GM12891 (cell line): Measurements from ENCODE around the gene THOP1.
"Not testable (repeated sequence)": the region's sequence is repeated elsewhere in the genome, so short reads cannot be mapped to it uniquely, and the experiment has no call there.

ENCODE experiments used
- DNase-seq: peaks from one replicate; pipeline ENCODE4 v3.0.0; 2011; ENCODE audit warnings: low spot score; ENCODE audit not compliant: insufficient read length
- FAIRE-seq: peaks from 2 replicates; lab custom pipeline; 2011; peaks lifted over from hg19 to GRCh38; lab: Jason Lieb, UNC
- PAX5 ChIP-seq: IDR thresholded peaks from 2 replicates; pipeline ENCODE4 v1.6.1; 2011; ENCODE audit warnings: low read length, moderate library complexity, mild to moderate bottlenecking; ENCODE audit not compliant: insufficient read depth, severe bottlenecking
- POLR2A ChIP-seq: IDR thresholded peaks from 2 replicates; pipeline ENCODE4 v1.6.1; 2011; ENCODE audit warnings: low read depth, low read length, control low read depth
- POLR2AphosphoS5 ChIP-seq: IDR thresholded peaks from 2 replicates; pipeline ENCODE4 v1.6.1; 2011; ENCODE audit warnings: low read depth, low read length, control low read depth
- POU2F2 ChIP-seq: IDR thresholded peaks from 2 replicates; pipeline ENCODE4 v1.6.1; 2011; ENCODE audit warnings: low read depth, mild to moderate bottlenecking, control low read depth, low read length, moderate library complexity
- SPI1 ChIP-seq: IDR thresholded peaks from 2 replicates; pipeline ENCODE4 v1.6.1; 2011; ENCODE audit warnings: low read depth, low read length, control low read depth
- TAF1 ChIP-seq: IDR thresholded peaks from 2 replicates; pipeline ENCODE4 v1.6.1; 2011; ENCODE audit warnings: low read depth, low read length, control low read depth

THOP1 gene

GRCh38 chr19:2814426-2814825 is 29.1 kb downstream of the THOP1 start:
- FAIRE-seq (no peak), DNase-seq (no peak)
- TF ChIP-seq POLR2AphosphoS5 (no peak), PAX5 (no peak), SPI1 (no peak), POLR2A (no peak), POU2F2 (no peak), TAF1 (no peak)

GRCh38 chr19:2815191-2815614 is 29.9 kb downstream of the THOP1 start:
- peak; percentile 24 for DNase-seq
- TF ChIP-seq POLR2AphosphoS5, result 0 out of 2 replicates have a peak, but pooled peaks have one; percentile 37
- TF ChIP-seq TAF1, result no peak

GRCh38 chr19:2815923-2816322 is 30.6 kb downstream of the THOP1 start:
- DNase-seq (peak; percentile 16), FAIRE-seq (no peak)
- TF ChIP-seq POLR2A, result no peak

More at GRCh38 chr19:2815191-2815614, 29.9 kb downstream of the THOP1 start:
- FAIRE-seq, result no peak

- no peak for FAIRE-seq
- TF ChIP-seq POLR2A (no peak), TAF1 (no peak), SPI1 (no peak), POU2F2 (no peak), POLR2AphosphoS5 (no peak), PAX5 (no peak)
- no peak for DNase-seq
Observed at GRCh38 chr19:2816641-2817040, 31.3 kb downstream of the THOP1 start.

- not testable (repeated sequence) for FAIRE-seq, DNase-seq
Observed at GRCh38 chr19:2817237-2817829, 32.0 kb downstream of the THOP1 start.

- DNase-seq (peak; percentile 98), FAIRE-seq (peak; percentile 98)
- TF ChIP-seq POU2F2 (peak; percentile 57; the same call in 1 of the 2 replicates), PAX5 (peak; percentile 38), SPI1 (no peak)
Observed at GRCh38 chr19:2819540-2820111, 34.3 kb downstream of the THOP1 start, which contains the start of gene ZNF554. ZNF554 (plus strand) TSS chr19:2819868; CDS start chr19:2820072, 204 bp downstream.

GRCh38 chr19:2820112-2820702 is 34.9 kb downstream of the THOP1 start:
- FAIRE-seq (no peak), DNase-seq (peak; percentile 11)
- TF ChIP-seq SPI1 (no peak), POLR2AphosphoS5 (no peak), PAX5 (no peak), TAF1 (no peak), POU2F2 (no peak), POLR2A (no peak)

- DNase-seq (no peak), FAIRE-seq (no peak)
- no peak for TF ChIP-seq SPI1
- no peak for TF ChIP-seq POLR2A
- no peak for TF ChIP-seq POLR2AphosphoS5
- TF ChIP-seq PAX5, result no peak
- TF ChIP-seq TAF1, result no peak
- TF ChIP-seq POU2F2, result no peak
Observed at GRCh38 chr19:2822846-2823245, 37.5 kb downstream of the THOP1 start.

GRCh38 chr19:2823646-2824045 is 38.3 kb downstream of the THOP1 start:
- FAIRE-seq, result no peak
- TF ChIP-seq SPI1 (no peak), TAF1 (no peak), POLR2AphosphoS5 (no peak), POU2F2 (no peak), PAX5 (no peak), POLR2A (no peak)
- DNase-seq, result no peak

- FAIRE-seq, result no peak
- TF ChIP-seq TAF1 (no peak), POLR2AphosphoS5 (no peak), PAX5 (no peak), SPI1 (no peak), POLR2A (no peak), POU2F2 (no peak)
- no peak for DNase-seq
Observed at GRCh38 chr19:2824129-2824528, 38.8 kb downstream of the THOP1 start.
